Activated CD8-positive, alpha-beta T cell treated with anti-CD3 and anti-CD28 coated beads, Interleukin-2, amount 10 ng/mL, durations not matched to agents 7 days and 5 days (primary cell): Measurements from ENCODE around the gene AGPAT4. TPM values are rescaled to one million over a fixed set of nuclear protein-coding genes. Genes with fewer than 3 reads are reported as not detected.
"Not testable (repeated sequence)": the region's sequence is repeated elsewhere in the genome, so short reads cannot be mapped to it uniquely, and the experiment has no call there.

Source experiments
- ATAC-seq: fragments of 150-1000 bp; cut with Tn5 transposase; one replicate; pipeline ENCODE4 v1.10.0; 2021; ENCODE audit warnings: moderate library complexity
- CTCF ChIA-PET: fragments of 350-600 bp; sonication (Branson Sonifier 250); formaldehyde crosslinking; loops from one replicate; lab custom pipeline; 2021; ENCODE audit warnings: antibody characterized with exemption; lab: Charles Lee
- POLR2A ChIA-PET: fragments of 350-600 bp; sonication (Branson Sonifier 250); formaldehyde crosslinking; loops from one replicate; lab custom pipeline; 2021; ENCODE audit warnings: antibody characterized with exemption; lab: Charles Lee
- DNase-seq: peaks from one replicate; pipeline ENCODE4 v3.0.0-alpha.2; 2020
- H3K27ac Mint-ChIP-seq: one replicate; pipeline ENCODE4 v1.8.0; 2021; ENCODE audit warnings: mild to moderate bottlenecking, mixed read lengths
- H3K27me3 Mint-ChIP-seq: one replicate; pipeline ENCODE4 v1.8.0; 2021; ENCODE audit warnings: low read depth, mixed read lengths
- H3K36me3 Mint-ChIP-seq: one replicate; pipeline ENCODE4 v1.8.0; 2021; ENCODE audit warnings: low read depth, mixed read lengths
- H3K4me1 Mint-ChIP-seq: one replicate; pipeline ENCODE4 v1.8.0; 2021; ENCODE audit warnings: low read depth, mixed read lengths
- H3K4me3 Mint-ChIP-seq: one replicate; pipeline ENCODE4 v1.8.0; 2021; ENCODE audit warnings: mild to moderate bottlenecking, mixed read lengths
- H3K9me3 Mint-ChIP-seq: one replicate; pipeline ENCODE4 v1.8.0; 2022; ENCODE audit warnings: mixed read lengths; ENCODE audit not compliant: insufficient read depth
- total RNA-seq, 2 experiments: library from RNA; stranded (reverse); gene quantifications; one replicate each; pipeline ENCODE4 v1.2.3, GENCODE V29; 2021

Gene AGPAT4
- total RNA-seq, 2 experiments from 2014 or later, result 4.0 to 4.3 TPM

DNA sequence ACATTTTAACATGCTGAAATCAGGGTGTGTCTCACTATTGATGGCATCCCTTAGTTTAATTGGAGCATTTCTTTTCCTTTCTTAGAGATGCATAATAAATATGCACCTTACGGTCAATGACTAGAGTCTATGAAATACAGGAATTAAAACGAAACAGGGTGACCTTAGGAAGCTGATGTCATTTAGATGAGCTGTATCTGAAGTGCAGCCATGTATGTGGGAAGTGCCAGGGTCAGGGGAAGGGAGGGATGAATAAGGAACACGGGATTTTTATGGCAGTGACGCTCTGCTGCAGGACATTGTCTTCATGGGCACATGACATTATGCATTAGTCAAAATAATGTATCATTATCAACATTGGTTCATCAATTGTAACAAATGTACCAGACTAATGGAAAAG is 84.0 kb downstream of the AGPAT4 start:
- Mint-ChIP-seq H3K36me3 (no peaks in the 10 kb centered on the region), H3K4me3 (no peak overlapping the region), H3K27ac (no peak overlapping the region), H3K9me3 (peaks cover 4% of the 10 kb centered on the region), H3K27me3 (no peaks in the 10 kb centered on the region), H3K4me1 (peaks cover 14% of the 10 kb centered on the region)
- DNase-seq (no peak), ATAC-seq (no peak)
- CTCF ChIA-PET, result no interaction called here
- POLR2A ChIA-PET, result no interaction called here

DNA sequence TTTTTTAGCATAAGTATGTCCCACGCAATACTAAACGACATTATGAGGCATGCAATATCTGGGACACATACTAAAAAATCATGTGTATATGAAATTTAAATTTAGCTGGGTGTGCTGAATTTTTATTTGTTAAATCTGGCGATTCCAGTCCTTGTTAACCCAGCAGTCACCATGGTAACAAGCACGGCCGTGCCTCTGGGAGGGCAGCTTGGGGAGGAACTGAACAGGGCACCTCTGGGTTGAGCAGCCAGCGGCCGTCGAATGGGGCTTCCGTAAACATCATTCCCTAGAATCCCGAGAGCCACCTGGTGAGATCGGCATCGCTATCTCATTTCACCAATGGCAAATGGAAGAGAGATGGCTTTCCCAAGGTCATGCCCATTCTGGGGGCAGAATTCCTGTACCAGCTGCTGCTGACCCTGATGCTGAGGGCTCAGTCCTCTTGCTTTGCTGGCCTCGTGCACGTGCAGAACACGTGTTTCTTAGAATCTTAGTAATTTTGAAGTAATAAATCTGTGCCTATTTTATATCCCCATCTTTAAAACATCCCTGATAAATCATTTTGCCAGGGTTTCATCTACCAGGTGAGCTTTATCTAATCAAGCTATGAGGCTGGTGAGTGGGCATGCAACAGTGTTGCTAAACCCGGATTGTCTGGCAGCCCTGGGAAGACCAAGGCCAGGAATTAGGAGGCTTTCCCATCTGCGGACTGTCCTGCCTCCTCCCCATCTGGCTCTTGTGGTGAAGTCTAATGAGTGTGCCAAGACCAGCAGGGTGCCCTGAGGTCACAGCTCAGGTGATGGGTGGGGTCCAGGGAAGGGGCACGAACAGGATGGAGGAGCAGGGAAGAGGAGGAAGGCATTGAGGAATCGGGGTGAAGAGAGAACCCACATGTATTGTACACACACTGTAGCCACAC is 85.1 kb downstream of the AGPAT4 start:
- ChIA-PET POLR2A (interaction anchor here (0.6 kb wide), 1 partner anchor 11 kb away, joined by 4 read pairs; no protein-coding TSS in a partner anchor), CTCF (no interaction called here)
- H3K36me3 Mint-ChIP-seq, result no peaks in the 10 kb centered on the region
- DNase-seq, result no peak
- peaks cover 14% of the 10 kb centered on the region for H3K4me1 Mint-ChIP-seq
- no peak overlapping the region for H3K27ac Mint-ChIP-seq
- H3K4me3 Mint-ChIP-seq, result no peak overlapping the region
- peaks cover 4% of the 10 kb centered on the region for H3K9me3 Mint-ChIP-seq
- no peak for ATAC-seq
- no peaks in the 10 kb centered on the region for H3K27me3 Mint-ChIP-seq

DNA sequence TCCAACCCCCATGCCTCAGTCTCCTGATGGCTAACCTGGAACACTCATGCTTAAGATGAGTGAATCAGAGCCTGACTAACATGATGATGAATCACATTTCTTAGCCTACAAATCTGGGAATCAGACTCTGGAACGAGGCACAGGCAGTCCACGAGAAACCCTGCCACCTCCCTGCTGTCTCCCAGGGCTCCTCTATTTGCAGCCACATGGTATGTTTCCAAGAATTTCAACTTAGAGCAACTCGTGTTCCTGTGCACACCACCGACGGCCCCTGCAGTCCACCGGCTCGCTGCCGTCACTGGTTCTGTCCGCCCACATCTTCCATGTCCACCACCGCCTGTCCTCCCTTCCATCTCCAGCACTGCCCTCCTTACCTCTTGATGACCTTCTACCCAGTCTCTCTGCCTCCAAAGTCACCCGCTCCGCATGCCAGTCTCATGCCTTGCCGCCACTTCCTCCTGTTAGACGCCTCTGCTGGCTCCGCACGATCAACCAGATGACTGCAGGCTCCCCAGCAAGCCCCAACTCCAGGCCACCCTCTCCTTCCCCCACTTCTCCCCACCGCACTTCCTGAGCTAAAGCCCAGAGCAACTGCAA is 87.6 kb downstream of the AGPAT4 start:
- DNase-seq (peak; percentile 34), ATAC-seq (peak; percentile 63)
- Mint-ChIP-seq H3K27me3 (no peaks in the 10 kb centered on the region), H3K4me1 (peaks cover 14% of the 10 kb centered on the region), H3K27ac (no peak overlapping the region), H3K9me3 (no peaks in the 10 kb centered on the region), H3K36me3 (no peaks in the 10 kb centered on the region), H3K4me3 (no peak overlapping the region)
- ChIA-PET CTCF (no interaction called here), POLR2A (no interaction called here)

DNA sequence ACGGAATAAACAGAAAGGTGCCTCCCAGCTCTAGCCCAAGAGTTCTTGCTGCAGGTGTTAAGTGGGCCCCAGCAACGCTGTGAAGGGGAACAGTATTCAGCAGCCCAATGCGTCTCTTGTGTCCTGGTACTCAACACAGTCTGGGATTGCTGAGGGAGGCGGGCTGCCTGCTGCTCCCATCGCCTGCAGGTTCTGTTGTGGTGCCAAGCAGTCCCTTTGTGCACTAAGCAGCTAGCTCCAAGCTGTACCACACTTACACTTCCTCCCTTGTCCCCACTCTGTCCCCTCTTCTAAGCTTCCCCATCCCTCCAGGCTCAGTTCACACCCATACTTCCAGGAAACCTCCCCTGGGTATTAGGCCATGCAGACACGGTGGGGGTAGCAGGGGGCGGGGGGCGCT is 92.7 kb downstream of the AGPAT4 start:
- Mint-ChIP-seq H3K4me1 (peaks cover 3% of the 10 kb centered on the region), H3K4me3 (no peak overlapping the region), H3K27me3 (no peaks in the 10 kb centered on the region), H3K36me3 (no peaks in the 10 kb centered on the region), H3K9me3 (no peaks in the 10 kb centered on the region), H3K27ac (no peak overlapping the region)
- no peak for ATAC-seq
- DNase-seq, result no peak
- POLR2A ChIA-PET, result no interaction called here
- CTCF ChIA-PET, result no interaction called here

DNA sequence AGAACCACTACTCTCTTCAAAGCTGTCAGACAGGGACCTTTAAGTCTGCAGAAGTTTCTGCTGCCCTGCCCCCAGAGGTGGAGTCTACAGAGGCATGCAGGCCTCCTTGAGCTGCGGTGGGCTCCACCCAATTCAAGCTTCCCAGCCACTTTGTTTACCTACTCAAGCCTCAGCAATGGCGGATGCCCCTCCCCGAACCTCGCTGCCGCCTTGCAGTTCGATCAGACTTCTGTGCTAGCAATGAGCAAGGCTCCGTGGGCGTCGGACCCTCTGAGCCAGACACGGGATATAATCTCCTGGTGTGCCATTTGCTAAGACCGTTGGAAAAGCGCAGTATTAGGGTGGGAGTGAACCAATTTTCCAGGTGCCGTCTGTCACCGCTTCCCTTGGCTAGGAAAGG is 95.7 kb downstream of the AGPAT4 start:
- H3K4me1 Mint-ChIP-seq, H3K36me3 Mint-ChIP-seq, ATAC-seq, H3K4me3 Mint-ChIP-seq, DNase-seq, POLR2A ChIA-PET, H3K27me3 Mint-ChIP-seq, H3K27ac Mint-ChIP-seq, CTCF ChIA-PET, H3K9me3 Mint-ChIP-seq: not testable (repeated sequence)

DNA sequence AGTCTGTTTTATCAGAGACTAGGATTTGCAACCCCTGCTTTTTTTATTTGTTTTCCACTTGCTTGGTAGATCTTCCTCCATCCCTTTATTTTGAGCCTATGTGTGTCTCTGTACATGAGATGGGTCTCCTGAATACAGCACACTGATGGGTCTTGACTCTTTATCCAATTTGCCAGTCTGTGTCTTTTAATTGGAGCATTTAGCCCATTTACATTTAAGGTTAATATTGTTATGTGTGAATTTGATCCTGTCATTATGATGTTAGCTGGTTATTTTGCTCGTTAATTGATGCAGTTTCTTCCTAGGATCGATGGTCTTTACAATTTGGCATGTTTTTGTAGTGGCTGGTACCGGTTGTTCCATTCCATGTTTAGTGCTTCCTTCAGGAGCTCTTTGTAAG is 97.4 kb downstream of the AGPAT4 start:
- H3K9me3 Mint-ChIP-seq, H3K36me3 Mint-ChIP-seq, H3K4me1 Mint-ChIP-seq, POLR2A ChIA-PET, H3K4me3 Mint-ChIP-seq, CTCF ChIA-PET, H3K27me3 Mint-ChIP-seq, H3K27ac Mint-ChIP-seq, ATAC-seq, DNase-seq: not testable (repeated sequence)

GRCh38 chr6:161172769-161173168 is 101.1 kb downstream of the AGPAT4 start:
- ATAC-seq, H3K4me1 Mint-ChIP-seq, H3K36me3 Mint-ChIP-seq, H3K9me3 Mint-ChIP-seq, H3K27ac Mint-ChIP-seq, DNase-seq, POLR2A ChIA-PET, H3K27me3 Mint-ChIP-seq, H3K4me3 Mint-ChIP-seq, CTCF ChIA-PET: not testable (repeated sequence)

DNA sequence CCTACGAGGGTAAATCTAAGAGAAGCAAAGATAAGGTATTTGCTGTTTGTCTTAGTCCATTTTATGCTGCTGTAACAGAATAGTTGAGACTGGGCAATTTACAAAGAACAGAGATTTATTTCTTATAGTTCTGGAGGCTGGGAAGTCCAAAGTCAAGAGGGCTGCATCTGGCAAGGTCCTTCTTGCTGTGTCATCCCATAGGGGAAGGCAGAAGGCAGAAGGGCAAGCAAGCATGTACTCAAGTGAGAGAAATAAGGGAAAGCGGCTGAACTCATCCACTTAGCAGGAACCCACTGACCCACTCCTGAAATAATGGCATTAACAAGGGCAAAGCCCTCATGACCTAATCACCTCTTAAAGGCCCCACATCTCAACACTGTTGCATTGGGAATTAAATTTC is 102.7 kb downstream of the AGPAT4 start:
- no peak for ATAC-seq
- Mint-ChIP-seq H3K27me3 (no peaks in the 10 kb centered on the region), H3K27ac (no peak overlapping the region), H3K9me3 (no peaks in the 10 kb centered on the region), H3K4me1 (peaks cover 2% of the 10 kb centered on the region), H3K36me3 (no peaks in the 10 kb centered on the region), H3K4me3 (no peak overlapping the region)
- no peak for DNase-seq
- CTCF ChIA-PET, result interaction anchor here (1.4 kb wide), 1 partner anchor 200 kb away, joined by 4 read pairs; no protein-coding TSS in a partner anchor
- POLR2A ChIA-PET, result no interaction called here

GRCh38 chr6:161169696-161170095 is 104.2 kb downstream of the AGPAT4 start:
- CTCF ChIA-PET, result interaction anchor here (1.4 kb wide), 1 partner anchor 201 kb away, joined by 4 read pairs; no protein-coding TSS in a partner anchor
- no peaks in the 10 kb centered on the region for H3K9me3 Mint-ChIP-seq
- peaks cover 2% of the 10 kb centered on the region for H3K4me1 Mint-ChIP-seq
- no peak for DNase-seq
- no peaks in the 10 kb centered on the region for H3K36me3 Mint-ChIP-seq
- H3K27ac Mint-ChIP-seq, result no peak overlapping the region
- no peaks in the 10 kb centered on the region for H3K27me3 Mint-ChIP-seq
- no peak for ATAC-seq
- no peak overlapping the region for H3K4me3 Mint-ChIP-seq
- POLR2A ChIA-PET, result no interaction called here

GRCh38 chr6:161169035-161169434 is 104.8 kb downstream of the AGPAT4 start:
- CTCF ChIA-PET, result no interaction called here

GRCh38 chr6:161168281-161168891 is 105.5 kb downstream of the AGPAT4 start:
- Mint-ChIP-seq H3K27me3 (no peaks in the 10 kb centered on the region), H3K9me3 (no peaks in the 10 kb centered on the region), H3K36me3 (no peaks in the 10 kb centered on the region), H3K27ac (no peak overlapping the region), H3K4me3 (no peak overlapping the region), H3K4me1 (peaks cover 2% of the 10 kb centered on the region)
- ChIA-PET CTCF (no interaction called here), POLR2A (no interaction called here)
- no peak for DNase-seq
- no peak for ATAC-seq

More at GRCh38 chr6:161169035-161169434, 104.8 kb downstream of the AGPAT4 start:
- DNase-seq, result no peak
- Mint-ChIP-seq H3K4me1 (peaks cover 2% of the 10 kb centered on the region), H3K27ac (no peak overlapping the region), H3K27me3 (no peaks in the 10 kb centered on the region), H3K4me3 (no peak overlapping the region), H3K36me3 (no peaks in the 10 kb centered on the region), H3K9me3 (no peaks in the 10 kb centered on the region)
- no peak for ATAC-seq
- POLR2A ChIA-PET, result no interaction called here

DNA sequence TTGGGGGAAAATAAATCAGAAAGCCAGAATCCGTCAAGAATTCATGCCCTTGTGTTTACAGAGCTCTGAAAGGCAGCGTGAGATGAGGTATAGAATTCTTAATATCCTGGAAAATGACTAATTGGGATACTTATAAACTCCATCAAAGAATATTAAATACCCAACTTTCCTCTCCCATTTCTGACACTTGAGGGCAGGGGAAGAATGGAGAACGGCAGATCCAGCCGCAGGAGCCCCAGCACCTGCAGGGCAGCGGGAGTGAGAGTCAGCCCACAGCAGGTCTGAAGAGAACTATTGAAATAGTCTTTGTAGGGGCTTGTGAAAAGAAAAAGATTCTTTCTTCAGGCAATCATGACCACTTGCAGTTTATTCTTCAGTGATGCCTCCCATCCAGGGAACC is 107.2 kb downstream of the AGPAT4 start:
- no peak overlapping the region for H3K4me3 Mint-ChIP-seq
- H3K27me3 Mint-ChIP-seq, result no peaks in the 10 kb centered on the region
- H3K9me3 Mint-ChIP-seq, result no peaks in the 10 kb centered on the region
- DNase-seq (no peak), ATAC-seq (no peak)
- POLR2A ChIA-PET, result no interaction called here
- no peak overlapping the region for H3K27ac Mint-ChIP-seq
- H3K4me1 Mint-ChIP-seq, result peaks cover 2% of the 10 kb centered on the region
- no peaks in the 10 kb centered on the region for H3K36me3 Mint-ChIP-seq
- CTCF ChIA-PET, result no interaction called here
